MM.1S (cell line): ENCODE measurements around the gene SDR42E2.

ENCODE experiments used
- EZH2 ChIP-seq: fragments of 300-600 bp; sonication (generic); optimal IDR thresholded peaks from 2 replicates; pipeline ENCODE3; 2017; ENCODE audit warnings: low read depth, mild to moderate bottlenecking, antibody characterized with exemption, low read length, mixed read lengths
- EZH2phosphoT487 ChIP-seq: fragments of 300-600 bp; sonication (generic); IDR thresholded peaks from 2 replicates; pipeline ENCODE4 v1.6.1; 2018; ENCODE audit warnings: antibody characterized with exemption, low read length
- TF ChIP-seq, protein P1 (sequence below): fragments of 300-600 bp; sonication (generic); IDR thresholded peaks from 2 replicates; pipeline ENCODE4 v1.5.1; 2016; ENCODE audit warnings: antibody characterized with exemption, low read length, mixed read lengths

DNA sequence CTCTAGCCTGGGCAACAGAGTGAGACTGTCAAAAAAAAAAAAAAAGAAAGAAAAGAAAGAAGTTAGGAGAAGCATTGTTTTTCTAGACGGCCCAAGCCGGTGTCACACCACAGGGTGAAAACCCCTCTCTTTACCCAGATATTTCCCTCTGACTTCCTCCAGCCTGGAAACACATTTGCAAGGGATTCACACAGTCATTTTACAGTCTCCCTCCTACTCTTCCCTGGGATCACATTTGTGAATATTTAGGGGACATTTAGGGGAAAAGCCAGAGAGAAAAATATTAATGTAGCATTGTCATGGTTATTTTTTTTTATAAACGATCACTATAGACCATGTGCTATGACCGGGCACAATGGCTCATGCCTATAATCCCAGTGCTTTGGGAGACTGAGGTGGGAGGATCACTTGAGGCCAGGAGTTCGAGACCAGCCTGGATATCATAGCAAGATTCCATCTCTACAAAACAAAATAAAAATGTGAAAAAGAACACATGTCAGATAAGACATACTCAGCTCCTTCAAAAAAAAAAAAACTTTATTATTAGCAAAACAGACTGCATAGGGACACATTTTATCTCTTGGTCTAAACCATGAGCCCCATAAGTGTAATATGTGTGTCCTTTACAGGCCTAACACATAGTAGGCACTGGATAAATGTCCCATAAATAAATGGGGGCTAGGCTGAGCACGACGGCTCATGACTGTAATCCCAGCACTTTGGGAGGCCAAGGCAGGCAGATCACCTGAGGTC, 10.9 kb upstream of the SDR42E2 start:
- TF ChIP-seq, protein P1, sequence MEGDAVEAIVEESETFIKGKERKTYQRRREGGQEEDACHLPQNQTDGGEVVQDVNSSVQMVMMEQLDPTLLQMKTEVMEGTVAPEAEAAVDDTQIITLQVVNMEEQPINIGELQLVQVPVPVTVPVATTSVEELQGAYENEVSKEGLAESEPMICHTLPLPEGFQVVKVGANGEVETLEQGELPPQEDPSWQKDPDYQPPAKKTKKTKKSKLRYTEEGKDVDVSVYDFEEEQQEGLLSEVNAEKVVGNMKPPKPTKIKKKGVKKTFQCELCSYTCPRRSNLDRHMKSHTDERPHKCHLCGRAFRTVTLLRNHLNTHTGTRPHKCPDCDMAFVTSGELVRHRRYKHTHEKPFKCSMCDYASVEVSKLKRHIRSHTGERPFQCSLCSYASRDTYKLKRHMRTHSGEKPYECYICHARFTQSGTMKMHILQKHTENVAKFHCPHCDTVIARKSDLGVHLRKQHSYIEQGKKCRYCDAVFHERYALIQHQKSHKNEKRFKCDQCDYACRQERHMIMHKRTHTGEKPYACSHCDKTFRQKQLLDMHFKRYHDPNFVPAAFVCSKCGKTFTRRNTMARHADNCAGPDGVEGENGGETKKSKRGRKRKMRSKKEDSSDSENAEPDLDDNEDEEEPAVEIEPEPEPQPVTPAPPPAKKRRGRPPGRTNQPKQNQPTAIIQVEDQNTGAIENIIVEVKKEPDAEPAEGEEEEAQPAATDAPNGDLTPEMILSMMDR = no peak
- TF ChIP-seq EZH2 (no peak), EZH2phosphoT487 (no peak)
